DND-41 (cell line): ENCODE measurements around the gene KIAA1671.

Experiments used
- ATAC-seq: fragments of 200-7000 bp; cut with Tn5 transposase; 3 replicates; pipeline ENCODE4 v1.9.1; 2021; ENCODE audit warnings: low read depth; ENCODE audit not compliant: insufficient read depth
- DNase-seq: peaks from one replicate; pipeline ENCODE4 v3.0.0-alpha.2; 2020
- H2AFZ ChIP-seq: 2 replicates; pipeline ENCODE4 v1.6.0; 2012; ENCODE audit warnings: low read depth, low read length
- H3K27ac ChIP-seq: 2 replicates; pipeline ENCODE4 v1.5.1; 2012; ENCODE audit warnings: low read length, inconsistent platforms
- H3K27me3 ChIP-seq: fragments of 200-600 bp; sonication (generic); 2 replicates; pipeline ENCODE4 v1.6.0; 2012; ENCODE audit warnings: low read length, mild to moderate bottlenecking, inconsistent platforms; ENCODE audit not compliant: insufficient read depth, poor library complexity
- H3K36me3 ChIP-seq: 2 replicates; pipeline ENCODE4 v1.5.1; 2012; ENCODE audit warnings: low read length, inconsistent platforms; ENCODE audit not compliant: insufficient read depth
- H3K4me1 ChIP-seq: 2 replicates; pipeline ENCODE4 v1.5.1; 2012; ENCODE audit warnings: mild to moderate bottlenecking, low read length; ENCODE audit not compliant: insufficient read depth
- H3K4me2 ChIP-seq: 2 replicates; pipeline ENCODE4 v1.6.0; 2012; ENCODE audit warnings: mild to moderate bottlenecking, moderate library complexity, low read length, inconsistent platforms; ENCODE audit not compliant: insufficient read depth
- H3K4me3 ChIP-seq, 2 experiments: fragments of 200-600 bp in 1 of 2; shearing (Covaris generic) in 1 of 2; 2 replicates each; pipeline ENCODE4 v1.5.1; 2012 to 2016; ENCODE audit warnings: inconsistent platforms in 2 of 2, low read length in 2 of 2, mild to moderate bottlenecking in 2 of 2, low read depth in 1 of 2, moderate library complexity in 1 of 2
- H3K79me2 ChIP-seq: 2 replicates; pipeline ENCODE4 v1.6.0; 2012; ENCODE audit warnings: low read length, inconsistent platforms; ENCODE audit not compliant: insufficient read depth
- H3K9ac ChIP-seq: 2 replicates; pipeline ENCODE4 v1.6.0; 2012; ENCODE audit warnings: low read depth, mild to moderate bottlenecking, inconsistent platforms, low read length, moderate library complexity
- H3K9me3 ChIP-seq: 2 replicates; pipeline ENCODE4 v1.5.1; 2012; ENCODE audit warnings: low read length, moderate library complexity, mild to moderate bottlenecking, inconsistent platforms; ENCODE audit not compliant: insufficient read depth, severe bottlenecking
- H4K20me1 ChIP-seq: 2 replicates; pipeline ENCODE4 v1.6.0; 2012; ENCODE audit warnings: low read length; ENCODE audit not compliant: insufficient read depth
- CTCF ChIP-seq: IDR thresholded peaks from 2 replicates; pipeline ENCODE4 v1.5.1; 2012; ENCODE audit warnings: borderline replicate concordance, low read length, moderate library complexity, mild to moderate bottlenecking; ENCODE audit not compliant: poor library complexity, severe bottlenecking; ENCODE audit errors: extremely low read depth
- EZH2 ChIP-seq: IDR thresholded peaks from 3 replicates; pipeline ENCODE4 v1.6.1; 2012; ENCODE audit warnings: borderline replicate concordance, low read depth, mild to moderate bottlenecking, moderate library complexity, low read length, inconsistent platforms; ENCODE audit not compliant: severe bottlenecking

Gene KIAA1671

GRCh38 chr22:25100402-25100801 is 147.9 kb downstream of the KIAA1671 start:
- no peak for TF ChIP-seq EZH2
- TF ChIP-seq CTCF = no peak
- H4K20me1 ChIP-seq = no peaks in the 10 kb centered on the region; the same call in 1 of the 2 replicates
- no peak overlapping the region for H3K4me2 ChIP-seq
- H3K36me3 ChIP-seq = no peaks in the 10 kb centered on the region
- no peak overlapping the region for H3K27ac ChIP-seq
- H3K4me1 ChIP-seq = no peaks in the 10 kb centered on the region
- H3K9ac ChIP-seq = no peak overlapping the region
- H3K27me3 ChIP-seq = no peaks in the 10 kb centered on the region
- no peak overlapping the region for H2AFZ ChIP-seq
- no peak overlapping the region for H3K4me3 ChIP-seq
- ATAC-seq = no peak
- H3K79me2 ChIP-seq = no peaks in the 10 kb centered on the region
- no peak for DNase-seq
- H3K9me3 ChIP-seq = no peaks in the 10 kb centered on the region

DNA sequence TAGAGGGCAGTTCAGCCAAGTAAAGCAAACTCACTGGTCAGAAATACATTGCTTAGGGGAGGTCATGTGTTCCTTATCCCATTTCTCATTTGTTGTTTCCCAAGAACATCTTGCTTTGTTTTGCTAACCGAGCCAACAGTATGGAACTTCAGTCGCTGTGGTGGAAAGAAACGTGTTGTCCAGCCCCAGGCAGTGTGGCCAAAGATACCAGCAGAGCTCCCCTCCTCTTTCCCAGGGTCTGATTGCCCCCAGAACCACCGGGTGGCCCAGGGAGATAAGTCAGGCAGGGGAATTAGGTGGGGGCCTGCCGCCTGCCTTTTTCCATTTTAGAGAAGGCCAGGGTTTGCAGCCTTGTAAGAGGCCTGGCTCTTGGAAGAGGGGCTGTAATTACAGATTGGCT is 148.4 kb downstream of the KIAA1671 start:
- Histone ChIP-seq H3K27ac (no peak overlapping the region), H3K9ac (no peak overlapping the region), H3K4me3 (no peak overlapping the region), H3K9me3 (no peaks in the 10 kb centered on the region), H3K4me1 (no peaks in the 10 kb centered on the region), H3K36me3 (no peaks in the 10 kb centered on the region), H4K20me1 (no peaks in the 10 kb centered on the region; the same call in 1 of the 2 replicates), H2AFZ (no peak overlapping the region), H3K27me3 (no peaks in the 10 kb centered on the region), H3K79me2 (no peaks in the 10 kb centered on the region), H3K4me2 (no peak overlapping the region)
- DNase-seq = no peak
- TF ChIP-seq CTCF = no peak
- TF ChIP-seq EZH2 = no peak
- ATAC-seq = no peak

DNA sequence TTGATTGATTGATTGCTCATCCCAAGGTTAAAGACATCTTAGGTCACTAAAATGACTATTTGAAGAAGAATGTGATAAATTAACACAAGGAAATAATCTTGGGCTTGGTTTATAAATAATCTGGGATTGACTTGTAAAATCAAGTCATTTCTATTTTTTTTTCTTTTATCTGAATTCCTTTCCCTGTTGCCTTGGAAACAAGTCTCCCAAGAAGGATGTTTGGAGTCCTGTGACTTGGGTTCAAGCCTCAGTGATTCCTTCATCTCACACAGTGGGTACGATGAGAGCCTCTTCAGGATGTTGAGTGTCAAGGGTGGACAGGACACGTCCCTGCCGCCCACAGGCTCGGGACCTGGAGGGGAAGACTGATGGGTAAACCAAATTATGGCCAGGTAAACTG is 149.0 kb downstream of the KIAA1671 start:
- ATAC-seq (no peak), DNase-seq (no peak)
- Histone ChIP-seq H3K4me2 (no peak overlapping the region), H2AFZ (no peak overlapping the region), H3K9me3 (no peaks in the 10 kb centered on the region), H3K79me2 (no peaks in the 10 kb centered on the region), H3K9ac (no peak overlapping the region), H3K36me3 (no peaks in the 10 kb centered on the region), H3K4me1 (no peaks in the 10 kb centered on the region), H3K4me3 (no peak overlapping the region), H4K20me1 (no peaks in the 10 kb centered on the region; the same call in 1 of the 2 replicates), H3K27ac (no peak overlapping the region), H3K27me3 (no peaks in the 10 kb centered on the region)
- no peak for TF ChIP-seq EZH2
- no peak for TF ChIP-seq CTCF

DNA sequence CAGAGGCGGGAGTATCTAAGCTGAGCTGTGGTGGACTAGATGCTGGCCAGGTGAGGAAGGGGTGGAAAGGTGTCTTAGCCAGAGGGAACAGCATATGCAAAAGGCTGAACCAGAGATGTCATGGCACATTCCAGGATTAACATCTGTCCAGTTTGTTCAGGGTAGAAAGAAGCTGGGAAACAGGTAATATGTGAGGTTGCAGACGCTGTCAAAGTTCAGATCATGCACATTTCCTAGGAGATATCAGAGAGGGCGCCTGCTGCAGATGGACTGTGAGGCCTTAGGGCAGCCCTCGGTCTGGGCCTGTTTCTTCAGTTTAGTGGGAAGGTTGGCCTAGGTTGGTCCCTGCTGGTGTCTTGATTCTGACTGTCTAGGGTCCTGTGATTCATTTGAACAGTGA is 149.5 kb downstream of the KIAA1671 start:
- Histone ChIP-seq H2AFZ (no peak overlapping the region), H3K36me3 (no peaks in the 10 kb centered on the region), H3K4me3 (no peak overlapping the region), H3K9ac (no peak overlapping the region), H3K27me3 (no peaks in the 10 kb centered on the region), H3K79me2 (no peaks in the 10 kb centered on the region), H3K4me2 (no peak overlapping the region), H4K20me1 (no peaks in the 10 kb centered on the region; the same call in 1 of the 2 replicates), H3K4me1 (no peaks in the 10 kb centered on the region), H3K27ac (no peak overlapping the region), H3K9me3 (no peaks in the 10 kb centered on the region)
- DNase-seq (no peak), ATAC-seq (no peak)
- TF ChIP-seq CTCF (no peak), EZH2 (no peak)
